ENCODE measurements around the gene KLHL3.

Gene KLHL3

GRCh38 chr5:137715456-137715855 is 20.4 kb downstream of the KLHL3 start:
- TF ChIP-seq CTCF (IDR thresholded peaks at IDR 0.05; ENCODE audit: low read depth, low read length, poor library complexity, severe bottlenecking), result no peak
- TF ChIP-seq EZH2phosphoT487 (IDR thresholded peaks at IDR 0.05; ENCODE audit: borderline replicate concordance, low read length), result no peak
- no peaks in the 10 kb centered on the region for H3K4me1 ChIP-seq (ENCODE audit: control insufficient read depth, low read length)
- no peaks in the 10 kb centered on the region for H3K27me3 ChIP-seq (ENCODE audit: control insufficient read depth, low read length)
- H3K9me3 ChIP-seq (ENCODE audit: control insufficient read depth, insufficient read depth, low read length), result no peaks in the 10 kb centered on the region
- H3K36me3 ChIP-seq (ENCODE audit: control insufficient read depth, low read length), result no peaks in the 10 kb centered on the region
- no peak overlapping the region for H3K4me2 ChIP-seq (ENCODE audit: low read length)
- no peaks in the 10 kb centered on the region for H3F3A ChIP-seq (ENCODE audit: control insufficient read depth, insufficient read depth)
- no peaks in the 10 kb centered on the region for H3K9me2 ChIP-seq (replicated peaks; ENCODE audit: control insufficient read depth, low read length)
- H3K79me2 ChIP-seq (ENCODE audit: control insufficient read depth, low read length), result no peaks in the 10 kb centered on the region
- H3K27ac ChIP-seq (ENCODE audit: low read depth, low read length), result no peak overlapping the region
- H3K4me3 ChIP-seq (ENCODE audit: low read length), result no peak overlapping the region
- no peaks in the 10 kb centered on the region for H4K20me1 ChIP-seq (ENCODE audit: control insufficient read depth, insufficient read depth, low read depth, low read length)

- Histone ChIP-seq H3K4me1 (ENCODE audit: control insufficient read depth, low read length) (no peaks in the 10 kb centered on the region), H3K9me3 (ENCODE audit: control insufficient read depth, insufficient read depth, low read length) (no peaks in the 10 kb centered on the region)
These were observed 20.9 kb downstream of the KLHL3 start for GRCh38 chr5:137714946-137715345.

GRCh38 chr5:137714494-137714893 is 21.4 kb downstream of the KLHL3 start:
- no peaks in the 10 kb centered on the region for H3K4me1 ChIP-seq (ENCODE audit: control insufficient read depth, low read length)
- H3K9me3 ChIP-seq (ENCODE audit: control insufficient read depth, insufficient read depth, low read length), result no peaks in the 10 kb centered on the region
- no peaks in the 10 kb centered on the region for H4K20me1 ChIP-seq (ENCODE audit: control insufficient read depth, insufficient read depth, low read depth, low read length)
- H3K4me2 ChIP-seq (ENCODE audit: low read length), result no peak overlapping the region
- no peak for TF ChIP-seq EZH2phosphoT487 (IDR thresholded peaks at IDR 0.05; ENCODE audit: borderline replicate concordance, low read length)
- no peak for TF ChIP-seq CTCF (IDR thresholded peaks at IDR 0.05; ENCODE audit: low read depth, low read length, poor library complexity, severe bottlenecking)
- H3F3A ChIP-seq (ENCODE audit: control insufficient read depth, insufficient read depth), result no peaks in the 10 kb centered on the region
- H3K27ac ChIP-seq (ENCODE audit: low read depth, low read length), result no peak overlapping the region
- H3K79me2 ChIP-seq (ENCODE audit: control insufficient read depth, low read length), result no peaks in the 10 kb centered on the region
- H3K4me3 ChIP-seq (ENCODE audit: low read length), result no peak overlapping the region
- H3K9me2 ChIP-seq (replicated peaks; ENCODE audit: control insufficient read depth, low read length), result no peaks in the 10 kb centered on the region
- H3K27me3 ChIP-seq (ENCODE audit: control insufficient read depth, low read length), result no peaks in the 10 kb centered on the region
- no peaks in the 10 kb centered on the region for H3K36me3 ChIP-seq (ENCODE audit: control insufficient read depth, low read length)

More at GRCh38 chr5:137714946-137715345, 20.9 kb downstream of the KLHL3 start:
- H3K27ac ChIP-seq (ENCODE audit: low read depth, low read length), result no peak overlapping the region
- H3K36me3 ChIP-seq (ENCODE audit: control insufficient read depth, low read length), result no peaks in the 10 kb centered on the region
- H3K4me2 ChIP-seq (ENCODE audit: low read length), result no peak overlapping the region
- no peaks in the 10 kb centered on the region for H3K9me2 ChIP-seq (replicated peaks; ENCODE audit: control insufficient read depth, low read length)
- no peaks in the 10 kb centered on the region for H4K20me1 ChIP-seq (ENCODE audit: control insufficient read depth, insufficient read depth, low read depth, low read length)
- TF ChIP-seq CTCF (IDR thresholded peaks at IDR 0.05; ENCODE audit: low read depth, low read length, poor library complexity, severe bottlenecking) (no peak), EZH2phosphoT487 (IDR thresholded peaks at IDR 0.05; ENCODE audit: borderline replicate concordance, low read length) (no peak)
- no peaks in the 10 kb centered on the region for H3K79me2 ChIP-seq (ENCODE audit: control insufficient read depth, low read length)
- no peaks in the 10 kb centered on the region for H3F3A ChIP-seq (ENCODE audit: control insufficient read depth, insufficient read depth)
- no peaks in the 10 kb centered on the region for H3K27me3 ChIP-seq (ENCODE audit: control insufficient read depth, low read length)
- H3K4me3 ChIP-seq (ENCODE audit: low read length), result no peak overlapping the region
